Spleen (tissue), 7 donors: ENCODE results near the gene ADRB2.

Experiments used
- CTCF ChIP-seq, 11 experiments: fragments of 200-600 bp in 7 of 11; fragments of 450-650 bp in 4 of 11; sonication (generic) in 4 of 11; IDR thresholded peaks in 8 of 11; conservative IDR thresholded peaks in 3 of 11; 1 replicate in 7 of 11; 2 replicates in 4 of 11; pipeline versions ENCODE4 v1.4.0 to v1.8.0; 2016 to 2021; ENCODE audit warnings: antibody characterized with exemption in 11 of 11, inconsistent platforms in 4 of 11, mild to moderate bottlenecking in 1 of 11
- POLR2A ChIP-seq, 3 donors: fragments of 450-650 bp; IDR thresholded peaks; one replicate each; pipeline ENCODE4 v1.5.1; 2017; ENCODE audit warnings: antibody characterized with exemption in 3 of 3, mild to moderate bottlenecking in 1 of 3
- donor health status: DM: no; HTN: no; CAD: no; lungs with moderate emphysema.
- donor health status: DM: no; HTN: no; CAD: no.
- donor health status: DM: no; HTN: no; CAD: no.

- no peak for TF ChIP-seq CTCF (IDR thresholded peaks at IDR 0.05 in 8 of 11, conservative IDR thresholded peaks at IDR 0.05 in 3 of 11)
- TF ChIP-seq POLR2A (IDR thresholded peaks at IDR 0.05), result no peak
Observed at GRCh38 chr5:148840531-148840930, 14.1 kb downstream of the ADRB2 start.
